Muscle layer of colon (tissue), 2 donors: Measurements from ENCODE around the gene PNLIPRP2.

Source experiments
- H3K27ac ChIP-seq: one replicate; pipeline ENCODE4 v1.7.0; 2013; ENCODE audit warnings: low read depth, mild to moderate bottlenecking, low read length, moderate library complexity
- H3K27me3 ChIP-seq, 2 donors: one replicate each; pipeline ENCODE4 v1.7.0; 2013; ENCODE audit warnings: low read length in 2 of 2, mild to moderate bottlenecking in 2 of 2; ENCODE audit not compliant: insufficient read depth in 2 of 2, control insufficient read depth in 1 of 2
- H3K36me3 ChIP-seq: one replicate; pipeline ENCODE4 v1.7.0; 2013; ENCODE audit warnings: mild to moderate bottlenecking, low read length; ENCODE audit not compliant: insufficient read depth
- H3K4me1 ChIP-seq: one replicate; pipeline ENCODE4 v1.7.0; 2013; ENCODE audit warnings: mild to moderate bottlenecking, low read length; ENCODE audit not compliant: insufficient read depth
- H3K4me3 ChIP-seq, 2 donors: one replicate each; pipeline ENCODE4 v1.7.0; 2013; ENCODE audit warnings: low read length in 2 of 2, low read depth in 1 of 2, mild to moderate bottlenecking in 1 of 2, moderate library complexity in 1 of 2
- H3K9ac ChIP-seq: one replicate; pipeline ENCODE4 v1.7.0; 2013; ENCODE audit warnings: low read length
- H3K9me3 ChIP-seq: one replicate; pipeline ENCODE4 v1.7.0; 2013; ENCODE audit warnings: mild to moderate bottlenecking, low read length
- donor health status: abdominal sarcoma.
- donor health status: Adenocarcinoma of cecum.

PNLIPRP2 gene

GRCh38 chr10:116634126-116634975, 13.6 kb downstream of the PNLIPRP2 start:
- no peaks in the 10 kb centered on the region for H3K9me3 ChIP-seq
- no peak overlapping the region for H3K9ac ChIP-seq
- no peaks in the 10 kb centered on the region for H3K27me3 ChIP-seq
- no peaks in the 10 kb centered on the region for H3K36me3 ChIP-seq
- no peaks in the 10 kb centered on the region for H3K4me1 ChIP-seq
- H3K4me3 ChIP-seq, result no peak overlapping the region
- H3K27ac ChIP-seq, result no peak overlapping the region

- Histone ChIP-seq H3K9me3 (no peaks in the 10 kb centered on the region), H3K27ac (no peak overlapping the region), H3K4me1 (no peaks in the 10 kb centered on the region), H3K4me3 (no peak overlapping the region), H3K36me3 (no peaks in the 10 kb centered on the region), H3K27me3 (no peaks in the 10 kb centered on the region), H3K9ac (no peak overlapping the region)
These were observed 15.6 kb downstream of the PNLIPRP2 start for GRCh38 chr10:116636385-116636784.

- no peak overlapping the region for H3K9ac ChIP-seq
- no peaks in the 10 kb centered on the region for H3K27me3 ChIP-seq
- no peak overlapping the region for H3K4me3 ChIP-seq
- H3K4me1 ChIP-seq, result no peaks in the 10 kb centered on the region
- no peaks in the 10 kb centered on the region for H3K36me3 ChIP-seq
- no peaks in the 10 kb centered on the region for H3K9me3 ChIP-seq
- H3K27ac ChIP-seq, result no peak overlapping the region
These were observed 16.2 kb downstream of the PNLIPRP2 start for GRCh38 chr10:116636976-116637375.

GRCh38 chr10:116637830-116638229, 17.1 kb downstream of the PNLIPRP2 start:
- Histone ChIP-seq H3K36me3 (no peaks in the 10 kb centered on the region), H3K27ac (no peak overlapping the region), H3K9ac (no peak overlapping the region), H3K4me3 (no peak overlapping the region), H3K27me3 (no peaks in the 10 kb centered on the region), H3K4me1 (no peaks in the 10 kb centered on the region), H3K9me3 (no peaks in the 10 kb centered on the region)

- no peak overlapping the region for H3K9ac ChIP-seq
- no peaks in the 10 kb centered on the region for H3K27me3 ChIP-seq
- no peak overlapping the region for H3K4me3 ChIP-seq
These were observed 25.7 kb downstream of the PNLIPRP2 start for GRCh38 chr10:116646502-116646901.

GRCh38 chr10:116648903-116649302, 28.1 kb downstream of the PNLIPRP2 start:
- H3K9ac ChIP-seq, result no peak overlapping the region
- H3K27me3 ChIP-seq, result no peaks in the 10 kb centered on the region
- no peaks in the 10 kb centered on the region for H3K9me3 ChIP-seq
- no peak overlapping the region for H3K4me3 ChIP-seq
- H3K4me1 ChIP-seq, result no peaks in the 10 kb centered on the region
- H3K36me3 ChIP-seq, result no peaks in the 10 kb centered on the region
- H3K27ac ChIP-seq, result no peak overlapping the region

More at GRCh38 chr10:116646502-116646901, 25.7 kb downstream of the PNLIPRP2 start:
- H3K4me1 ChIP-seq, result no peaks in the 10 kb centered on the region
- H3K27ac ChIP-seq, result no peak overlapping the region
- no peaks in the 10 kb centered on the region for H3K9me3 ChIP-seq
- no peaks in the 10 kb centered on the region for H3K36me3 ChIP-seq

- Histone ChIP-seq H3K9ac (no peak overlapping the region), H3K27ac (no peak overlapping the region), H3K9me3 (no peaks in the 10 kb centered on the region), H3K4me1 (no peaks in the 10 kb centered on the region), H3K36me3 (no peaks in the 10 kb centered on the region), H3K27me3 (no peaks in the 10 kb centered on the region), H3K4me3 (no peak overlapping the region)
These were observed 33.1 kb downstream of the PNLIPRP2 start for GRCh38 chr10:116653885-116654284.

GRCh38 chr10:116654816-116655215, 34.1 kb downstream of the PNLIPRP2 start:
- Histone ChIP-seq H3K4me3 (no peak overlapping the region), H3K27me3 (no peaks in the 10 kb centered on the region), H3K36me3 (no peaks in the 10 kb centered on the region), H3K9ac (no peak overlapping the region), H3K9me3 (no peaks in the 10 kb centered on the region), H3K27ac (no peak overlapping the region), H3K4me1 (no peaks in the 10 kb centered on the region)

- Histone ChIP-seq H3K4me3 (no peak overlapping the region), H3K4me1 (no peaks in the 10 kb centered on the region), H3K27me3 (no peaks in the 10 kb centered on the region), H3K9ac (no peak overlapping the region), H3K9me3 (no peaks in the 10 kb centered on the region), H3K36me3 (no peaks in the 10 kb centered on the region), H3K27ac (no peak overlapping the region)
These were observed 34.8 kb downstream of the PNLIPRP2 start for GRCh38 chr10:116655568-116655967.

- H3K4me1 ChIP-seq, result no peaks in the 10 kb centered on the region
- H3K27me3 ChIP-seq, result no peaks in the 10 kb centered on the region
- H3K27ac ChIP-seq, result no peak overlapping the region
- no peak overlapping the region for H3K4me3 ChIP-seq
- no peaks in the 10 kb centered on the region for H3K9me3 ChIP-seq
- no peak overlapping the region for H3K9ac ChIP-seq
- no peaks in the 10 kb centered on the region for H3K36me3 ChIP-seq
These were observed 35.3 kb downstream of the PNLIPRP2 start for GRCh38 chr10:116656044-116656443.

- H3K9me3 ChIP-seq, result no peaks in the 10 kb centered on the region
- no peak overlapping the region for H3K9ac ChIP-seq
- H3K4me3 ChIP-seq, result no peak overlapping the region
- no peaks in the 10 kb centered on the region for H3K36me3 ChIP-seq
- no peaks in the 10 kb centered on the region for H3K27me3 ChIP-seq
- H3K4me1 ChIP-seq, result no peaks in the 10 kb centered on the region
- no peak overlapping the region for H3K27ac ChIP-seq
These were observed 37.3 kb downstream of the PNLIPRP2 start for GRCh38 chr10:116657863-116658551.
